Pons (tissue), 1 donor: ENCODE measurements around the gene FNDC11.
"Not testable (repeated sequence)": the region's sequence is repeated elsewhere in the genome, so short reads cannot be mapped to it uniquely, and the experiment has no call there.

ENCODE experiments used
- DNase-seq: peaks from one replicate; pipeline ENCODE4 v3.0.0-alpha.2; 2016; ENCODE audit warnings: low spot score

The FNDC11 gene

DNA sequence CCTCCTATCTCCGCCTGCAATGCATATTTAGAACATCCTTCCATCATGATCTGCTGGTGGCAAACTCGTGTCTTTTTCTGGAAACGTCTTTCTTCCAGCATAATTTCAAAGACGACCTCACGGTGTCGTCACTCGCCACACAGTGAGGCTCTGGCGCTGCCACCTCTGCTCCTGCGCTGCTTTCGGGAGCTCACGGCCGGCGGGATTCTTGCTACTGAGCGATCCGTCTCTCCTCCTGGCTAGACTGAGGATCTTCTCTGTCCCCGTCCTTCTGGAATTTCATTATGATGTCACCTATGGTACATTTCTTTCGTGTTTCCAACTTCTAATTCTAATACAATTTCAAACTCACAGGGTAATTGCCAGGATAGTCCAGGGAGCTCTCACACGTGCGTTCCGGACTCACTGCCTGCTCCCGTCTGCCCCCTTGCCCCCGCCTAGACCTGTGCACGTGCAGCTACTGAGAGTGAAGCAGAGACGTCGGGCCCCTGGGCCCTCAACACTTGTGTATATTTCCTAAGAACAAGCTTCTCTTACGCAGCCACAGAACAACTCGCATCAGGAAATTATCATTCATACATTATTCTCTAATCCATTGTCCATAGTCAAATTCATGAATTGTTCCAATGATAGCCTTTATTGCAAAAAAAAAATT, 45.6 kb downstream of the FNDC11 start:
- DNase-seq: no peak

DNA sequence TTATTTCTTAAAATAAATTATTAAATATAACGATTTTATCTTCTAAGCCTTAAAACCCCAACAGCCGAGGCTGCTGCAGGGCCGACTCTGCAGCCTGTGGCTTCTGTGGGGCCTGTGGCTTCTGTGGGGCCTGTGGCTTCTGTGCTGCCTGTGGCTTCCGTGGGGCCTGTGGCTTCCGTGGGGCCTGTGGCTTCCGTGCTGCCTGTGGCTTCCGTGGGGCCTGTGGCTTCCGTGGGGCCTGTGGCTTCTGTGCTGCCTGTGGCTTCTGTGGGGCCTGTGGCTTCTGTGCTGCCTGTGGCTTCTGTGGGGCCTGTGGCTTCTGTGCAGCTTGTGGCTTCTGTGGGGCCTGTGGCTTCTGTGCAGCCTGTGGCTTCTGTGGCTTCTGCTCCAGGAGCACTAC, 47.7 kb downstream of the FNDC11 start:
- DNase-seq: not testable (repeated sequence)

GRCh38 chr20:63602321-63602720, 48.4 kb downstream of the FNDC11 start:
- DNase-seq: no peak
